SK-MEL-5 (cell line): Measurements from ENCODE around the gene TBATA. TPM values are rescaled to one million over a fixed set of nuclear protein-coding genes. Genes with fewer than 3 reads are reported as not detected.
A peak's percentile ranks its signal among the peaks of the same experiment; 100 is the strongest.

Source experiments
- DNase-seq: peaks from one replicate; pipeline ENCODE4 v3.0.0-alpha.2; 2016; ENCODE audit warnings: low read depth, low spot score
- in situ Hi-C: cut with HindIII; loops from 2 replicates; pipeline ENCODE4 v1.10.0; 2016; ENCODE audit warnings: low sequenced_read_pairs, high pct_unique_total_duplicates, low pct_unique_long_range_greater_than_20kb
- polyA plus RNA-seq, 2 experiments: library from polyadenylated mRNA; depleted of rRNA; stranded (reverse); fragments of >200 nt; gene quantifications; 2 replicates each; pipeline ENCODE4 v1.2.3, GENCODE V29; 2015
- total RNA-seq: library from RNA; depleted of rRNA; stranded (reverse); fragments of >200 nt; shearing (Covaris generic); gene quantifications from 2 replicates; pipeline ENCODE4 v1.2.3, GENCODE V29; 2014; rRNA removed

The TBATA gene
- total RNA-seq = not detected in 2 replicates
- not detected in 2 replicates for polyA plus RNA-seq (2015; cell fraction: cytosol; rRNA removed)
- not detected in 2 replicates for polyA plus RNA-seq (2015; cell fraction: nucleus; rRNA removed)

GRCh38 chr10:70785190-70785589 lies at the start of gene TBATA:
Gene TBATA, minus strand, starts transcription at chr10:70785377. Its CDS starts 1,998 bp downstream, at chr10:70783379.
- DNase-seq = no peak
- in situ Hi-C loops = no loop called here

- in situ Hi-C loops = no loop called here
- no peak for DNase-seq
These were observed 49.4 kb upstream of the TBATA start for GRCh38 chr10:70834441-70835151.

- no peak for DNase-seq
- in situ Hi-C loops = no loop called here
These were observed 48.8 kb upstream of the TBATA start for GRCh38 chr10:70834021-70834420.

GRCh38 chr10:70833601-70834000 lies 48.4 kb upstream of the TBATA start:
- DNase-seq = no peak
- in situ Hi-C loops = no loop called here

- in situ Hi-C loops = no loop called here
These were observed 47.8 kb upstream of the TBATA start for GRCh38 chr10:70832852-70833528.

GRCh38 chr10:70832221-70832620 lies 47.0 kb upstream of the TBATA start:
- in situ Hi-C loops = no loop called here
- DNase-seq = no peak

More at GRCh38 chr10:70832852-70833528, 47.8 kb upstream of the TBATA start:
- DNase-seq = no peak

- in situ Hi-C loops = no loop called here
- no peak for DNase-seq
These were observed 45.0 kb upstream of the TBATA start for GRCh38 chr10:70830164-70830563.

- in situ Hi-C loops = no loop called here
- DNase-seq = no peak
These were observed 44.4 kb upstream of the TBATA start for GRCh38 chr10:70829543-70829942.

GRCh38 chr10:70828923-70829322 lies 43.7 kb upstream of the TBATA start:
- no peak for DNase-seq
- in situ Hi-C loops = no loop called here

- peak; percentile 73 for DNase-seq
- in situ Hi-C loops = no loop called here
These were observed 42.0 kb upstream of the TBATA start for GRCh38 chr10:70827086-70827757.

- in situ Hi-C loops = no loop called here
- DNase-seq = no peak
These were observed 37.1 kb upstream of the TBATA start for GRCh38 chr10:70822076-70822820.

- in situ Hi-C loops = no loop called here
- no peak for DNase-seq
These were observed 36.0 kb upstream of the TBATA start for GRCh38 chr10:70820976-70821750.

- in situ Hi-C loops = no loop called here
- DNase-seq = peak; percentile 67
These were observed 31.2 kb upstream of the TBATA start for GRCh38 chr10:70816220-70816894.

- peak; percentile 74 for DNase-seq
- in situ Hi-C loops = no loop called here
These were observed 30.5 kb upstream of the TBATA start, which contains the start of gene SGPL1 for GRCh38 chr10:70815504-70816219. Gene SGPL1, plus strand, starts transcription at chr10:70815948. Its CDS starts 906 bp downstream, at chr10:70816854.

- DNase-seq = no peak
- in situ Hi-C loops = no loop called here
These were observed 28.9 kb upstream of the TBATA start for GRCh38 chr10:70814126-70814525.

- DNase-seq = no peak
- in situ Hi-C loops = no loop called here
These were observed 27.6 kb upstream of the TBATA start for GRCh38 chr10:70812814-70813213.
